ENCODE measurements around the gene C10orf53.

C10orf53 gene

GRCh38 chr10:49737474-49738201 lies 58.2 kb downstream of the C10orf53 start (continued):
- no peak for TF ChIP-seq CSDC2 (CRISPR knock-in tag; IDR thresholded peaks at IDR 0.05)
- no peak for TF ChIP-seq ZNF8 (CRISPR knock-in tag; IDR thresholded peaks at IDR 0.05)

- no peak for ATAC-seq
- no peak for TF ChIP-seq PATZ1 (CRISPR knock-in tag; IDR thresholded peaks at IDR 0.05; ENCODE audit: borderline replicate concordance)
- TF ChIP-seq RARB (CRISPR knock-in tag; IDR thresholded peaks at IDR 0.05), result no peak
- TF ChIP-seq ZNF70 (CRISPR knock-in tag; IDR thresholded peaks at IDR 0.05), result no peak
These were observed 59.3 kb downstream of the C10orf53 start for GRCh38 chr10:49738616-49739360.

GRCh38 chr10:49739426-49739825 lies 60.0 kb downstream of the C10orf53 start:
- ATAC-seq, result no peak
- TF ChIP-seq CREB5 (CRISPR knock-in tag; IDR thresholded peaks at IDR 0.05; ENCODE audit: low read depth) (no peak), ESRRG (CRISPR knock-in tag; IDR thresholded peaks at IDR 0.05) (no peak), BACH2 (CRISPR knock-in tag; IDR thresholded peaks at IDR 0.05; ENCODE audit: borderline replicate concordance) (no peak), SNAI2 (CRISPR knock-in tag; IDR thresholded peaks at IDR 0.05) (no peak), PATZ1 (CRISPR knock-in tag; IDR thresholded peaks at IDR 0.05; ENCODE audit: borderline replicate concordance) (no peak), TSHZ2 (CRISPR knock-in tag; IDR thresholded peaks at IDR 0.05) (no peak), RARB (CRISPR knock-in tag; IDR thresholded peaks at IDR 0.05) (no peak), ZNF70 (CRISPR knock-in tag; IDR thresholded peaks at IDR 0.05) (no peak)

GRCh38 chr10:49740346-49741107 lies 61.1 kb downstream of the C10orf53 start:
- ATAC-seq, result 0 out of 3 replicates have a peak, but pooled peaks have one; percentile 13

More at GRCh38 chr10:49740346-49741107, 61.1 kb downstream of the C10orf53 start:
- no peak for TF ChIP-seq ESRRG (CRISPR knock-in tag; IDR thresholded peaks at IDR 0.05)
- TF ChIP-seq TSHZ2 (CRISPR knock-in tag; IDR thresholded peaks at IDR 0.05), result no peak
- no peak for TF ChIP-seq PATZ1 (CRISPR knock-in tag; IDR thresholded peaks at IDR 0.05; ENCODE audit: borderline replicate concordance)
- no peak for TF ChIP-seq ISL1 (CRISPR knock-in tag; IDR thresholded peaks at IDR 0.05)
- TF ChIP-seq ZC3H10 (CRISPR knock-in tag; IDR thresholded peaks at IDR 0.05), result no peak
